Activated B cell treated with CpG ODN at 0.5 μM for 24 hours (primary cell): Measurements from ENCODE around the gene TNFRSF18. TPM values are rescaled to one million over a fixed set of nuclear protein-coding genes. Genes with fewer than 3 reads are reported as not detected.

Experiments used
- ATAC-seq: fragments of 200-7000 bp; cut with Tn5 transposase; one replicate; pipeline ENCODE4 v1.10.0; 2021; ENCODE audit warnings: low read depth, mild to moderate bottlenecking, moderate library complexity
- CTCF ChIA-PET: fragments of 350-600 bp; sonication (Branson Sonifier 250); formaldehyde crosslinking; loops from one replicate; lab custom pipeline; 2021; ENCODE audit warnings: antibody characterized with exemption; lab: Charles Lee
- POLR2A ChIA-PET: fragments of 350-600 bp; sonication (Branson Sonifier 250); formaldehyde crosslinking; loops from one replicate; lab custom pipeline; 2021; ENCODE audit warnings: antibody characterized with exemption; lab: Charles Lee
- DNase-seq: peaks from one replicate; pipeline ENCODE4 v3.0.0; 2022
- H3K27ac Mint-ChIP-seq: one replicate; pipeline ENCODE4 v1.8.0; 2020; ENCODE audit warnings: mixed read lengths
- H3K27me3 Mint-ChIP-seq: one replicate; pipeline ENCODE4 v1.8.0; 2021; ENCODE audit warnings: mixed read lengths
- H3K36me3 Mint-ChIP-seq: one replicate; pipeline ENCODE4 v1.8.0; 2021; ENCODE audit warnings: low read depth, mixed read lengths
- H3K4me1 Mint-ChIP-seq: one replicate; pipeline ENCODE4 v1.8.0; 2021; ENCODE audit warnings: mixed read lengths
- H3K4me3 Mint-ChIP-seq: one replicate; pipeline ENCODE4 v1.8.0; 2020; ENCODE audit warnings: mild to moderate bottlenecking, mixed read lengths
- H3K9me3 Mint-ChIP-seq: one replicate; pipeline ENCODE4 v1.8.0; 2020; ENCODE audit warnings: mixed read lengths
- CTCF ChIP-seq: fragments of 200-600 bp; IDR thresholded peaks from one replicate; pipeline ENCODE4 v1.8.0; 2022; ENCODE audit warnings: antibody characterized with exemption, mild to moderate bottlenecking
- intact Hi-C: fragments of 100-400 bp; cut with micrococcal nuclease; formaldehyde crosslinking; loops from one replicate; pipeline ENCODE4 v1.15.1; 2024
- total RNA-seq: library from RNA; stranded (reverse); gene quantifications from 2 replicates; pipeline ENCODE4 v1.2.3, GENCODE V29; 2022

TNFRSF18 gene
- total RNA-seq, 1 donor from 2014 or later = 37.5 TPM

GRCh38 chr1:1157914-1158710, 48.3 kb downstream of the TNFRSF18 start:
- Mint-ChIP-seq H3K4me1 (peaks cover 3% of the 10 kb centered on the region), H3K4me3 (peak overlapping the region; percentile 58), H3K27ac (peak overlapping the region; percentile 76), H3K36me3 (no peaks in the 10 kb centered on the region), H3K27me3 (no peaks in the 10 kb centered on the region), H3K9me3 (peaks cover 2% of the 10 kb centered on the region)
- ATAC-seq (peak; percentile 71), DNase-seq (peak; percentile 63)
- CTCF ChIA-PET = interaction anchor here (1.1 kb wide), 1 partner anchor 36 kb away, joined by 3 read pairs; no protein-coding TSS in a partner anchor
- POLR2A ChIA-PET = interaction anchor here (1.0 to 3.9 kb wide), 19 partner anchors 8 to 346 kb away, joined by 3 to 49 read pairs (median 5); partner anchors contain the start of gene TTLL10
- intact Hi-C loops = loop anchor here (1.0 to 5.0 kb wide), 3 partner anchors 14 to 49 kb away; partner anchors contain the start of genes TNFRSF18 and TTLL10
- TF ChIP-seq CTCF = no peak

- TF ChIP-seq CTCF = no peak
- ATAC-seq = peak; percentile 66
- peaks cover 3% of the 10 kb centered on the region for H3K4me1 Mint-ChIP-seq
- ChIA-PET POLR2A (interaction anchor here (0.6 to 3.9 kb wide), 19 partner anchors 8 to 347 kb away, joined by 3 to 49 read pairs (median 5); partner anchors contain the start of gene TTLL10), CTCF (interaction anchor here (1.1 kb wide), 1 partner anchor 36 kb away, joined by 3 read pairs; no protein-coding TSS in a partner anchor)
- peak overlapping the region; percentile 84 for H3K4me3 Mint-ChIP-seq
- intact Hi-C loops = loop anchor here (5.0 kb wide), 1 partner anchor 50 kb away; the partner anchor contains the start of gene TNFRSF18
- H3K36me3 Mint-ChIP-seq = no peaks in the 10 kb centered on the region
- no peaks in the 10 kb centered on the region for H3K27me3 Mint-ChIP-seq
- peak overlapping the region; percentile 83 for H3K27ac Mint-ChIP-seq
- peaks cover 9% of the 10 kb centered on the region for H3K9me3 Mint-ChIP-seq
- DNase-seq = peak; percentile 52
Observed at GRCh38 chr1:1157426-1157913, 48.9 kb downstream of the TNFRSF18 start.

- Mint-ChIP-seq H3K4me1 (peaks cover 3% of the 10 kb centered on the region), H3K36me3 (no peaks in the 10 kb centered on the region), H3K9me3 (peaks cover 12% of the 10 kb centered on the region), H3K27ac (peak overlapping the region; percentile 36), H3K27me3 (no peaks in the 10 kb centered on the region), H3K4me3 (peak overlapping the region; percentile 64)
- DNase-seq = no peak
- ChIA-PET POLR2A (interaction anchor here (0.6 to 3.9 kb wide), 16 partner anchors 9 to 122 kb away, joined by 3 to 49 read pairs (median 4); partner anchors contain the start of gene TTLL10), CTCF (no interaction called here)
- no peak for ATAC-seq
- intact Hi-C loops = loop anchor here (5.0 kb wide), 1 partner anchor 50 kb away; the partner anchor contains the start of gene TNFRSF18
- no peak for TF ChIP-seq CTCF
Observed at GRCh38 chr1:1157033-1157365, 49.4 kb downstream of the TNFRSF18 start.

GRCh38 chr1:1156140-1157032, 50.0 kb downstream of the TNFRSF18 start:
- Mint-ChIP-seq H3K36me3 (no peaks in the 10 kb centered on the region), H3K4me1 (peaks cover 3% of the 10 kb centered on the region), H3K4me3 (peak overlapping the region; percentile 64), H3K9me3 (peaks cover 12% of the 10 kb centered on the region), H3K27me3 (no peaks in the 10 kb centered on the region), H3K27ac (peak overlapping the region; percentile 36)
- no peak for TF ChIP-seq CTCF
- ChIA-PET POLR2A (interaction anchor here (0.6 to 3.9 kb wide), 13 partner anchors 9 to 122 kb away, joined by 3 to 49 read pairs (median 5); partner anchors contain the start of gene TTLL10), CTCF (no interaction called here)
- DNase-seq (no peak), ATAC-seq (no peak)
- intact Hi-C loops = loop anchor here (5.0 kb wide), 1 partner anchor 51 kb away; the partner anchor contains the start of gene TNFRSF18
